Thoracic aorta (tissue), 2 donors: ENCODE data around the gene UBE3D. TPM values are rescaled to one million over a fixed set of nuclear protein-coding genes. Genes with fewer than 3 reads are reported as not detected.

Experiments
- ATAC-seq: fragments of 150-250 bp; one replicate; pipeline ENCODE4 v1.8.0; 2017; ENCODE audit warnings: low read depth; ENCODE audit not compliant: insufficient number of reproducible peaks, low FRiP score
- DNase-seq: peaks from one replicate; pipeline ENCODE4 v3.0.0-alpha.2; 2020; ENCODE audit warnings: low spot score
- H3K27ac ChIP-seq, 2 donors: fragments of 200-600 bp; sonication (generic); 1 replicate in 1 of 2; 2 replicates in 1 of 2; pipeline ENCODE4 v1.5.1; 2016; ENCODE audit warnings: mild to moderate bottlenecking in 2 of 2, moderate library complexity in 2 of 2
- H3K27me3 ChIP-seq: fragments of 200-600 bp; sonication (generic); replicated peaks from 2 replicates; pipeline ENCODE4 v1.6.0; 2016; ENCODE audit warnings: mild to moderate bottlenecking; ENCODE audit not compliant: insufficient read depth
- H3K36me3 ChIP-seq: fragments of 200-600 bp; sonication (generic); one replicate; pipeline ENCODE4 v1.5.1; 2016
- H3K4me1 ChIP-seq, 2 donors: fragments of 200-600 bp; sonication (generic); 1 replicate in 1 of 2; 2 replicates in 1 of 2; pipeline versions ENCODE4 v1.5.1 to v1.6.0; 2016; ENCODE audit warnings: low read depth in 2 of 2, mild to moderate bottlenecking in 1 of 2; ENCODE audit not compliant: control insufficient read depth in 1 of 2
- H3K4me3 ChIP-seq: fragments of 200-600 bp; sonication (generic); 2 replicates; pipeline ENCODE4 v1.5.1; 2016; ENCODE audit warnings: mild to moderate bottlenecking
- H3K9me3 ChIP-seq: fragments of 200-600 bp; sonication (generic); 2 replicates; pipeline ENCODE4 v1.5.1; 2016
- CTCF ChIP-seq: fragments of 200-600 bp; sonication (generic); IDR thresholded peaks from one replicate; pipeline ENCODE4 v1.5.1; 2019; ENCODE audit warnings: antibody characterized with exemption
- total RNA-seq, 2 donors: library from RNA; depleted of rRNA; stranded (reverse); fragments of >200 nt; gene quantifications; one replicate each; pipeline versions ENCODE4 v1.1.0 to v1.2.3, GENCODE V29; 2016

Gene UBE3D
- total RNA-seq, 2 donors from 2014 or later: 9.6 to 14.0 TPM

GRCh38 chr6:82878812-82879211, 186.8 kb downstream of the UBE3D start:
- Histone ChIP-seq H3K9me3 (no peaks in the 10 kb centered on the region), H3K4me1 (no peaks in the 10 kb centered on the region), H3K36me3 (no peaks in the 10 kb centered on the region), H3K27me3 (no peaks in the 10 kb centered on the region), H3K27ac (no peak overlapping the region), H3K4me3 (no peak overlapping the region)
- ATAC-seq: no peak
- no peak for DNase-seq
- TF ChIP-seq CTCF: no peak

- Histone ChIP-seq H3K4me3 (no peak overlapping the region), H3K27me3 (no peaks in the 10 kb centered on the region), H3K4me1 (no peaks in the 10 kb centered on the region), H3K36me3 (no peaks in the 10 kb centered on the region), H3K9me3 (no peaks in the 10 kb centered on the region), H3K27ac (no peak overlapping the region)
- DNase-seq (no peak), ATAC-seq (no peak)
- no peak for TF ChIP-seq CTCF
Observed at GRCh38 chr6:82877213-82878195, 188.1 kb downstream of the UBE3D start.

GRCh38 chr6:82875573-82876185, 190.0 kb downstream of the UBE3D start:
- no peaks in the 10 kb centered on the region for H3K36me3 ChIP-seq
- DNase-seq (no peak), ATAC-seq (no peak)
- no peaks in the 10 kb centered on the region for H3K27me3 ChIP-seq
- H3K4me3 ChIP-seq: no peak overlapping the region
- no peak overlapping the region for H3K27ac ChIP-seq
- TF ChIP-seq CTCF: no peak
- no peaks in the 10 kb centered on the region for H3K9me3 ChIP-seq
- H3K4me1 ChIP-seq: no peaks in the 10 kb centered on the region

- H3K27me3 ChIP-seq: no peaks in the 10 kb centered on the region
- DNase-seq (no peak), ATAC-seq (no peak)
- no peak overlapping the region for H3K4me3 ChIP-seq
- no peak for TF ChIP-seq CTCF
- no peaks in the 10 kb centered on the region for H3K9me3 ChIP-seq
- no peaks in the 10 kb centered on the region for H3K4me1 ChIP-seq
- H3K27ac ChIP-seq: no peak overlapping the region
- H3K36me3 ChIP-seq: no peaks in the 10 kb centered on the region
Observed at GRCh38 chr6:82874867-82875266, 190.8 kb downstream of the UBE3D start.

- Histone ChIP-seq H3K27me3 (no peaks in the 10 kb centered on the region), H3K9me3 (no peaks in the 10 kb centered on the region), H3K4me1 (no peaks in the 10 kb centered on the region), H3K27ac (no peak overlapping the region), H3K4me3 (no peak overlapping the region), H3K36me3 (no peaks in the 10 kb centered on the region)
- no peak for DNase-seq
- no peak for ATAC-seq
- TF ChIP-seq CTCF: no peak
Observed at GRCh38 chr6:82872185-82872584, 193.5 kb downstream of the UBE3D start.
